Astrocyte (in vitro differentiated cells and primary cell): ENCODE measurements around the gene SLITRK4. TPM values are rescaled to one million over a fixed set of nuclear protein-coding genes. Genes with fewer than 3 reads are reported as not detected.

Experiments
- DNase-seq: peaks from one replicate; pipeline ENCODE4 v3.0.0-alpha.2; 2010; ENCODE audit warnings: low read depth
- FAIRE-seq: peaks from 2 replicates; lab custom pipeline; 2011; peaks lifted over from hg19 to GRCh38; lab: Jason Lieb, UNC
- H2AFZ ChIP-seq: 2 replicates; pipeline ENCODE4 v1.6.0; 2012; ENCODE audit warnings: low read depth, low read length, inconsistent platforms
- H3K27ac ChIP-seq: 2 replicates; pipeline ENCODE4 v1.5.1; 2011; ENCODE audit warnings: low read depth, low read length, inconsistent platforms
- H3K27me3 ChIP-seq: 2 replicates; pipeline ENCODE4 v1.6.0; 2011; ENCODE audit warnings: low read length, inconsistent platforms; ENCODE audit not compliant: insufficient read depth
- H3K36me3 ChIP-seq: 2 replicates; pipeline ENCODE4 v1.5.1; 2011; ENCODE audit warnings: low read length, inconsistent platforms; ENCODE audit not compliant: insufficient read depth
- H3K4me1 ChIP-seq: 2 replicates; pipeline ENCODE4 v1.5.1; 2011; ENCODE audit warnings: low read length, inconsistent platforms; ENCODE audit not compliant: insufficient read depth
- H3K4me2 ChIP-seq: 2 replicates; pipeline ENCODE4 v1.6.0; 2012; ENCODE audit warnings: low read length, inconsistent platforms
- H3K4me3 ChIP-seq: 2 replicates; pipeline ENCODE4 v1.5.1; 2011; ENCODE audit warnings: low read depth, mild to moderate bottlenecking, low read length, inconsistent platforms; ENCODE audit not compliant: insufficient read depth
- H3K79me2 ChIP-seq: 2 replicates; pipeline ENCODE4 v1.6.0; 2012; ENCODE audit warnings: mild to moderate bottlenecking, low read length, inconsistent platforms; ENCODE audit not compliant: insufficient read depth
- H3K9ac ChIP-seq: 2 replicates; pipeline ENCODE4 v1.6.0; 2012; ENCODE audit warnings: mild to moderate bottlenecking, low read length, inconsistent platforms
- H3K9me3 ChIP-seq: 2 replicates; pipeline ENCODE4 v1.5.1; 2012; ENCODE audit warnings: low read depth, mild to moderate bottlenecking, low read length, inconsistent platforms; ENCODE audit not compliant: insufficient read depth
- H4K20me1 ChIP-seq: 2 replicates; pipeline ENCODE4 v1.6.0; 2012; ENCODE audit warnings: low read length, inconsistent platforms; ENCODE audit not compliant: insufficient read depth
- H3K27ac Mint-ChIP-seq: one replicate; pipeline ENCODE4 v1.8.0; 2021; ENCODE audit warnings: mild to moderate bottlenecking, mixed read lengths; ENCODE audit not compliant: unreplicated experiment
- H3K27me3 Mint-ChIP-seq: one replicate; pipeline ENCODE4 v1.8.0; 2021; ENCODE audit warnings: low read depth, mixed read lengths; ENCODE audit not compliant: unreplicated experiment
- H3K36me3 Mint-ChIP-seq: one replicate; pipeline ENCODE4 v1.8.0; 2021; ENCODE audit warnings: low read depth, mixed read lengths; ENCODE audit not compliant: unreplicated experiment
- H3K4me1 Mint-ChIP-seq: one replicate; pipeline ENCODE4 v1.8.0; 2021; ENCODE audit warnings: low read depth, mixed read lengths; ENCODE audit not compliant: unreplicated experiment
- H3K4me3 Mint-ChIP-seq: one replicate; pipeline ENCODE4 v1.8.0; 2021; ENCODE audit warnings: mild to moderate bottlenecking, moderate library complexity, mixed read lengths; ENCODE audit not compliant: unreplicated experiment
- H3K9me3 Mint-ChIP-seq: one replicate; pipeline ENCODE4 v1.8.0; 2021; ENCODE audit warnings: mild to moderate bottlenecking, mixed read lengths; ENCODE audit not compliant: unreplicated experiment
- CTCF ChIP-seq: IDR thresholded peaks from 2 replicates; pipeline ENCODE4 v1.5.1; 2011; ENCODE audit warnings: low read depth, mild to moderate bottlenecking, inconsistent platforms, low read length, moderate library complexity; ENCODE audit not compliant: insufficient read depth
- EZH2 ChIP-seq: IDR thresholded peaks from 2 replicates; pipeline ENCODE4 v1.6.1; 2012; ENCODE audit warnings: mild to moderate bottlenecking, low read length, inconsistent platforms; ENCODE audit not compliant: insufficient read depth
- total RNA-seq: library from RNA; stranded (reverse); gene quantifications from 2 replicates; pipeline ENCODE4 v1.2.1, GENCODE V29; 2021

Gene SLITRK4
- total RNA-seq, 1 donor from 2014 or later = 2.7 TPM

GRCh38 chrX:143580266-143580665 is 55.6 kb downstream of the SLITRK4 start:
- no peak overlapping the region for H3K27ac Mint-ChIP-seq
- Histone ChIP-seq H3K9me3 (no peaks in the 10 kb centered on the region), H3K4me2 (no peak overlapping the region), H3K4me3 (no peak overlapping the region), H3K79me2 (no peaks in the 10 kb centered on the region), H3K27ac (no peak overlapping the region), H3K4me1 (no peaks in the 10 kb centered on the region), H3K9ac (no peak overlapping the region), H2AFZ (no peak overlapping the region), H4K20me1 (no peaks in the 10 kb centered on the region), H3K36me3 (no peaks in the 10 kb centered on the region), H3K27me3 (no peaks in the 10 kb centered on the region)
- H3K4me1 Mint-ChIP-seq = no peaks in the 10 kb centered on the region
- H3K36me3 Mint-ChIP-seq = no peaks in the 10 kb centered on the region
- TF ChIP-seq CTCF = no peak
- TF ChIP-seq EZH2 = no peak
- FAIRE-seq = no peak
- no peaks in the 10 kb centered on the region for H3K27me3 Mint-ChIP-seq
- H3K4me3 Mint-ChIP-seq = no peak overlapping the region
- no peak for DNase-seq
- no peaks in the 10 kb centered on the region for H3K9me3 Mint-ChIP-seq

Other genes starting within 250 kb of the SLITRK4 start
- not detected in 2 replicates for gene SPANXN3, start 118.6 kb downstream of the SLITRK4 start, total RNA-seq
- not detected in 2 replicates for gene SPANXN2, start 84.7 kb upstream of the SLITRK4 start, total RNA-seq
- gene UBE2NL, start 248.0 kb upstream of the SLITRK4 start, total RNA-seq = not detected in 2 replicates